ENCODE results near the gene TNFAIP8L1.

- TF ChIP-seq CTCF (IDR thresholded peaks at IDR 0.05; ENCODE audit: low read length) (no peak), EZH2 (IDR thresholded peaks at IDR 0.05; ENCODE audit: borderline replicate concordance, low read length) (no peak)
Observed at GRCh38 chr19:4697304-4697703, 58.0 kb downstream of the TNFAIP8L1 start.

All from OCI-LY1 (cell line).